ENCODE data around the gene DNAH17.
A peak's percentile ranks its signal among the peaks of the same experiment; 100 is the strongest.

The DNAH17 gene

DNA sequence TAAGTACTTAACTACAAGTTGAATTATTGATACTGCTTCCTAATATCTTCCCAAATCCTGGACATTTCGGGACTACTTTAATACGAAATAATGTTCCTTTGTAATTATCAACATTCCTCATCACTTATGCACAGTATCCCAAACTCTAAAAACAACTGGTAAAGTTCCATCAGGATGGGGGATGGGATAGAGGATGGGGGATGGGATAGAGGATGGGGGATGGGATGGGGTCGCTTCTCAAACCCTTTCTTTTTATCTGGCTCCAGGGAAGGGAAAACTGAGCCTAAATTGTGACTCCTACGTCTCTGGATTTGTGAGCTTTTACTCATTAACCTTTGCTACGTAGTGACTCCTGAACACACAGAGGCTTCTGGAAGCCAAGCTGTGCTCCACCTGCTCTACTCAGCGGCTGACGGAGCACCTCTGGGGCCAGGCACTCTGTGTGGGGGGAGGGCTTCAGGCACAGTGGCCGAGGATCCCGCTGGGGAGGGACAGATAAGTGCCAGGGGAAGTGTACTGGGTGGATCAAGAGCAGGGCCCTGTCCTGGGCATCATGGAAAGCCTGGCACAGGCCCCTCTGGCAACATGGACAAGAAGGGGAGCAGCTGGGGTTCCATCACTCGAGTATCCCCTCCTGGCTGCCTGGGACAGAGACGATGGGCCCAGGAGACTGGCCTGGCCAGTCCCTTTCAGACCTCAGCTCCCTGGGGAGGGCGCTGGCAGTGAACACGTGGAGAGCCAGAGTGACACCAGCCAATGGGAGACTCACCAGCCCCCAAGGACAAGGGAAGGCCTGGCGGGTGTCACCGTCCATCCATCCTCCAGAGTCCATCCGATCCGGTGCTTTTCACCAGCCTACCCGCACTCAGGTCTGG, 142.5 kb downstream of the DNAH17 start:
- TF ChIP-seq, protein P1, sequence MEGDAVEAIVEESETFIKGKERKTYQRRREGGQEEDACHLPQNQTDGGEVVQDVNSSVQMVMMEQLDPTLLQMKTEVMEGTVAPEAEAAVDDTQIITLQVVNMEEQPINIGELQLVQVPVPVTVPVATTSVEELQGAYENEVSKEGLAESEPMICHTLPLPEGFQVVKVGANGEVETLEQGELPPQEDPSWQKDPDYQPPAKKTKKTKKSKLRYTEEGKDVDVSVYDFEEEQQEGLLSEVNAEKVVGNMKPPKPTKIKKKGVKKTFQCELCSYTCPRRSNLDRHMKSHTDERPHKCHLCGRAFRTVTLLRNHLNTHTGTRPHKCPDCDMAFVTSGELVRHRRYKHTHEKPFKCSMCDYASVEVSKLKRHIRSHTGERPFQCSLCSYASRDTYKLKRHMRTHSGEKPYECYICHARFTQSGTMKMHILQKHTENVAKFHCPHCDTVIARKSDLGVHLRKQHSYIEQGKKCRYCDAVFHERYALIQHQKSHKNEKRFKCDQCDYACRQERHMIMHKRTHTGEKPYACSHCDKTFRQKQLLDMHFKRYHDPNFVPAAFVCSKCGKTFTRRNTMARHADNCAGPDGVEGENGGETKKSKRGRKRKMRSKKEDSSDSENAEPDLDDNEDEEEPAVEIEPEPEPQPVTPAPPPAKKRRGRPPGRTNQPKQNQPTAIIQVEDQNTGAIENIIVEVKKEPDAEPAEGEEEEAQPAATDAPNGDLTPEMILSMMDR (conservative IDR thresholded peaks at IDR 0.05; ENCODE audit: low read depth, low read length): no peak
- no peak for DNase-seq (ENCODE audit: low read depth)

GRCh38 chr17:78433780-78434335, 143.3 kb downstream of the DNAH17 start:
- TF ChIP-seq, protein P1 (conservative IDR thresholded peaks at IDR 0.05; ENCODE audit: low read depth, low read length): no peak
- H3K4me3 ChIP-seq (ENCODE audit: low read depth, low read length): no peak overlapping the region
- no peak for DNase-seq (ENCODE audit: low read depth)

More for the DNA sequence above, 142.5 kb downstream of the DNAH17 start:
- no peak overlapping the region for H3K4me3 ChIP-seq (ENCODE audit: low read depth, low read length)

DNA sequence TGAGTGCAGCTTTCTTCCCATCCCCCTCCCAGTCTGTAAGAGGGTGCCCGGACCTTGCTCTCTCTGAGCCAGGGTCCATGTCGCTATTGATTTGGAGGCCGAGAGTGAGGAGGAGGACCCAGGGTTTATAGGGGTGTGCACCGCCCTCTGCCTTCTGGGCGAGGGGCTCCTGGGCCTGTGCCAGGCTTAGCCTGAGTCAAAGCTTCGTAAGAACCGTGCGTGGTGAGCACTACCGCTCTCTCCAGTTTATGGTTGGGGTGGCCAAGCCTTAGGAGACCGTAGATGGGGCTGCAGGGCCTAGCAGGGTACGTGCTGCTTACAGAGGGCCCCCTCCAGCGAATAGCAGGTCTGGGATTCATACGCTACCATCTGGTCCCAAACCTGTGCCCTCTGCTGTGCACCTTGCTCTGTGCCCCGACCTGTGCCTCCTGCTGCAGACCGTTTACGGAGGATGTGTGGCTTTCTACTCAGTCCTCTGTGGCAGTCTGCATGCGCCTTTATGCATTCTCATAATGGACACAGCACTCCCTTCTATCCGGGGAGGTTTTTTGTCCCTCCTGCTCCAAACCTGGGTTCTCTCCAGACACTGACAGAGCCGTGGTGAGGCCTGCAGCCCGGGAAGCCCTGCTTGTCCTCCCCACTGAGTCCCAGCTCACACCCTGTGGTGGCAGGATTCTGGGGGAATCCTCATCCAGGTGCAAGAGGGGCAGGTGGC, 144.0 kb downstream of the DNAH17 start:
- no peak for DNase-seq (ENCODE audit: low read depth)
- H3K4me3 ChIP-seq (ENCODE audit: low read depth, low read length): no peak overlapping the region
- TF ChIP-seq, protein P1 (conservative IDR thresholded peaks at IDR 0.05; ENCODE audit: low read depth, low read length): no peak

DNA sequence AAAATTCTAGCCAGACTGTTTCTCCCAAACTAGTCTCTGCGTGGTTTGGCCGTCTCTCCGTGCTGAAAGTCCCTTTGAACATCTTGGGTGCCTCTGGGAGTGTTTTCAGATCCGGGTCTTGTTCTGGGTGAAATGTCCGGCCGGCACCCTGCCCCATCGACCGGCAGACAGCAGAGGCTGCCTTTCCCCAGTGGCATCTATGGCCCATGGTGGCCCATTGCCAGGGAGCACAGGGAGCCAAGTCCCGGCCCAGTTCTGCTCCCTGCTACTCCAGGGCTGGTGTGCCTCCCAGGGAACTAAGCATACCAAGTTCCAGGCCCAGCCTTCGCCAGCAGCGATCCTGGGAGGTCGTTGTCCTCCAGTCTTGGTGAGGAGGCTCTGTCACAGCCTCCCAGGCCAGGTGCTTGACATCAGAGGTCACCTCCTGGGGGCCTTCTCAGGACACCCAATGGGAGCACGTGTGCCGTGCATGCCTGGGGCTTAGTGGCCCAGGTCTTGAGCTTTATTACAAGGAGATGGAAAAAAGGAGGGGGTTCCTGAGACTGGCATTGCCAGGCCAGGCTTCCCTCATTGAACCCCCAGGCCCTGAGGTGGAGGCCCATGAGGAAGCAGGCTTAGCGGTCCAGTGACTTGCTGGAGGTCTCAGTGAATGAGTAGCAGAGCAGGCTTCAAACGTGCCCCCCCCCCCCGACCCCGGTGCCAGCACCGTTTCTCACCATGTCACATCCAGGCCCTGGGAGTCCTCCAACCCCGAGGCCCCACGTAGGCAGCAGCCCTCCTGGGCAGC, 144.8 kb downstream of the DNAH17 start:
- TF ChIP-seq, protein P1 (conservative IDR thresholded peaks at IDR 0.05; ENCODE audit: low read depth, low read length): no peak
- no peak overlapping the region for H3K4me3 ChIP-seq (ENCODE audit: low read depth, low read length)
- DNase-seq (ENCODE audit: low read depth): no peak

DNA sequence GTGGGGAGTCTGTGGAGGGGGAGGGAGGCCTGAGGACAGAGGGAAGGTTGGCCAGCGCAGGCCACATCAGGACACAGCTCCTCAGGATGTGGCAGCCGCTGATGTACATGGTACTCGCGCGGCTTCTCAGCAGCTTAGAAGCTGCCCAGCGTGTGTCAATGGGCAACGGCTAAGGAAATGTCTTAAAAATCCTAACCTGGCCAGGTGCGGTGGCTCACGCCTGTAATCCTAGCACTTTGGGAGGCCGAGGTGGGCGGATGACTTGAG, 145.6 kb downstream of the DNAH17 start:
- no peak for DNase-seq (ENCODE audit: low read depth)
- H3K4me3 ChIP-seq (ENCODE audit: low read depth, low read length): no peak overlapping the region
- TF ChIP-seq, protein P1 (conservative IDR thresholded peaks at IDR 0.05; ENCODE audit: low read depth, low read length): no peak

- H3K4me3 ChIP-seq (ENCODE audit: low read depth, low read length): no peak overlapping the region
- TF ChIP-seq, protein P1 (conservative IDR thresholded peaks at IDR 0.05; ENCODE audit: low read depth, low read length): no peak
- DNase-seq (ENCODE audit: low read depth): peak; percentile 79
Observed at GRCh38 chr17:78430892-78431691, 146.1 kb downstream of the DNAH17 start.

All from choroid plexus epithelial cell (primary cell).